Measurements from ENCODE around the gene MMP28.
A peak's percentile ranks its signal among the peaks of the same experiment; 100 is the strongest.

The MMP28 gene

GRCh38 chr17:35795007-35795870 lies at the start of gene MMP28:
Gene MMP28, minus strand, starts transcription at chr17:35795641. Its CDS starts 264 bp downstream, at chr17:35795377.
- no peaks in the 10 kb centered on the region for H3K27me3 ChIP-seq (ENCODE audit: insufficient read depth, poor library complexity, severe bottlenecking)
- no peak for DNase-seq (ENCODE audit: low spot score)

GRCh38 chr17:35844547-35844946 lies 49.1 kb upstream of the MMP28 start:
- H3K27me3 ChIP-seq (ENCODE audit: insufficient read depth, poor library complexity, severe bottlenecking) = no peaks in the 10 kb centered on the region
- TF ChIP-seq CTCF (IDR thresholded peaks at IDR 0.05; ENCODE audit: poor library complexity, severe bottlenecking) = no peak
- DNase-seq (ENCODE audit: low spot score) (no peak), ATAC-seq (ENCODE audit: low read depth) (no peak)
- no peaks in the 10 kb centered on the region for H3K9me3 ChIP-seq (ENCODE audit: severe bottlenecking)
- no peak overlapping the region for H3K27ac ChIP-seq (ENCODE audit: poor library complexity, severe bottlenecking)
- H3K36me3 ChIP-seq (ENCODE audit: low read depth) = peaks cover 96% of the 10 kb centered on the region
- no peak overlapping the region for H3K4me3 ChIP-seq (ENCODE audit: severe bottlenecking)
- H3K4me1 ChIP-seq (ENCODE audit: insufficient read depth, poor library complexity, severe bottlenecking) = no peaks in the 10 kb centered on the region

More at GRCh38 chr17:35795007-35795870, at the start of gene MMP28:
- no peak for TF ChIP-seq CTCF (IDR thresholded peaks at IDR 0.05; ENCODE audit: poor library complexity, severe bottlenecking)
- H3K4me3 ChIP-seq (ENCODE audit: severe bottlenecking) = peak within 1 kb of the TSS; percentile 45
- H3K4me1 ChIP-seq (ENCODE audit: insufficient read depth, poor library complexity, severe bottlenecking) = peaks cover 28% of the 10 kb centered on the region
- H3K9me3 ChIP-seq (ENCODE audit: severe bottlenecking) = no peaks in the 10 kb centered on the region
- peak; percentile 74 for ATAC-seq (ENCODE audit: low read depth)
- no peaks in the 10 kb centered on the region for H3K36me3 ChIP-seq (ENCODE audit: low read depth)
- peak within 1 kb of the TSS; percentile 30 for H3K27ac ChIP-seq (ENCODE audit: poor library complexity, severe bottlenecking)

- Histone ChIP-seq H3K27ac (ENCODE audit: poor library complexity, severe bottlenecking) (no peak overlapping the region), H3K36me3 (ENCODE audit: low read depth) (peaks cover 95% of the 10 kb centered on the region), H3K27me3 (ENCODE audit: insufficient read depth, poor library complexity, severe bottlenecking) (no peaks in the 10 kb centered on the region), H3K9me3 (ENCODE audit: severe bottlenecking) (no peaks in the 10 kb centered on the region), H3K4me3 (ENCODE audit: severe bottlenecking) (no peak overlapping the region), H3K4me1 (ENCODE audit: insufficient read depth, poor library complexity, severe bottlenecking) (no peaks in the 10 kb centered on the region)
- ATAC-seq (ENCODE audit: low read depth) = no peak
- no peak for DNase-seq (ENCODE audit: low spot score)
- no peak for TF ChIP-seq CTCF (IDR thresholded peaks at IDR 0.05; ENCODE audit: poor library complexity, severe bottlenecking)
Observed at GRCh38 chr17:35843698-35844097, 48.3 kb upstream of the MMP28 start.

GRCh38 chr17:35842239-35842638 lies 46.8 kb upstream of the MMP28 start:
- DNase-seq (ENCODE audit: low spot score) (no peak), ATAC-seq (ENCODE audit: low read depth) (no peak)
- peaks cover 96% of the 10 kb centered on the region for H3K36me3 ChIP-seq (ENCODE audit: low read depth)

More at GRCh38 chr17:35842239-35842638, 46.8 kb upstream of the MMP28 start:
- no peak for TF ChIP-seq CTCF (IDR thresholded peaks at IDR 0.05; ENCODE audit: poor library complexity, severe bottlenecking)
- Histone ChIP-seq H3K4me1 (ENCODE audit: insufficient read depth, poor library complexity, severe bottlenecking) (no peaks in the 10 kb centered on the region), H3K9me3 (ENCODE audit: severe bottlenecking) (no peaks in the 10 kb centered on the region), H3K4me3 (ENCODE audit: severe bottlenecking) (no peak overlapping the region), H3K27ac (ENCODE audit: poor library complexity, severe bottlenecking) (no peak overlapping the region), H3K27me3 (ENCODE audit: insufficient read depth, poor library complexity, severe bottlenecking) (no peaks in the 10 kb centered on the region)
